HL-60 (cell line): ENCODE measurements around the gene COX8C.

Experiments used
- TF ChIP-seq, protein P1 (sequence below): IDR thresholded peaks from one replicate; pipeline ENCODE4 v1.5.1; 2011; ENCODE audit warnings: low read length, control low read depth, inconsistent platforms; ENCODE audit not compliant: insufficient read depth
- TF ChIP-seq, protein P2 (sequence below): IDR thresholded peaks from 2 replicates; pipeline ENCODE4 v1.6.1; 2012; ENCODE audit warnings: low read depth; ENCODE audit not compliant: insufficient replicate concordance

DNA sequence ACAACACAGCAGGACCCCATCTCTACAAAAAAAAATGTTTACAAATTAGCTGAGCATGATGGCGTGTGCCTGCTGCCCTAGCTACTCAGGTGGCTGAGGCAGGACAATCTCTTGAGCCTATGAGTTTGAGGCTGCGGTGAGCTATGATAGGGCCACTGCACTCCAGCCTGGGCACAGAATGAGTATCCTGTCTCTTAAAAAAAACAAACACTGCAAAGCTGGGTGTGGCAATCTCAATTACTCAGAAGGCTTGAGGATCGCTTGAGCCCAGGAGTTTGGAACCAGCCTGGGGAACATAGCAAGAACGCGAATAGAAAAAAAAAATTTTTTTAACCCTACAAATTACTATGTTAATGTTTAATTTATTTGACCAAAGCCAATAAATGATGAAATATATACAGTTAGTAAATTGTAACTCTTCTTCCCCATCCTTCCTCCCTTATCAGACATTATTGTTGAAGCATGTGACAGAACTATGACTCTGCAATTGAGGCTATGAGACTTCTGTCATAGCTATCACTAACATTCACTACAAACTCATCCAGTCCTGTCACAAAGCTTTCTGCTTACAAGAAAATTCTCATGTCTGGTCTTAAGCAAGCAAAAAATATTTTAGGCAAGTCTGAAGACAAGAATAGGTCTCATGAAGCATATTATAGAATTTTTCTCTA is 23.9 kb upstream of the COX8C start:
- TF ChIP-seq, protein P1, sequence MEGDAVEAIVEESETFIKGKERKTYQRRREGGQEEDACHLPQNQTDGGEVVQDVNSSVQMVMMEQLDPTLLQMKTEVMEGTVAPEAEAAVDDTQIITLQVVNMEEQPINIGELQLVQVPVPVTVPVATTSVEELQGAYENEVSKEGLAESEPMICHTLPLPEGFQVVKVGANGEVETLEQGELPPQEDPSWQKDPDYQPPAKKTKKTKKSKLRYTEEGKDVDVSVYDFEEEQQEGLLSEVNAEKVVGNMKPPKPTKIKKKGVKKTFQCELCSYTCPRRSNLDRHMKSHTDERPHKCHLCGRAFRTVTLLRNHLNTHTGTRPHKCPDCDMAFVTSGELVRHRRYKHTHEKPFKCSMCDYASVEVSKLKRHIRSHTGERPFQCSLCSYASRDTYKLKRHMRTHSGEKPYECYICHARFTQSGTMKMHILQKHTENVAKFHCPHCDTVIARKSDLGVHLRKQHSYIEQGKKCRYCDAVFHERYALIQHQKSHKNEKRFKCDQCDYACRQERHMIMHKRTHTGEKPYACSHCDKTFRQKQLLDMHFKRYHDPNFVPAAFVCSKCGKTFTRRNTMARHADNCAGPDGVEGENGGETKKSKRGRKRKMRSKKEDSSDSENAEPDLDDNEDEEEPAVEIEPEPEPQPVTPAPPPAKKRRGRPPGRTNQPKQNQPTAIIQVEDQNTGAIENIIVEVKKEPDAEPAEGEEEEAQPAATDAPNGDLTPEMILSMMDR, result no peak
- TF ChIP-seq, protein P2, sequence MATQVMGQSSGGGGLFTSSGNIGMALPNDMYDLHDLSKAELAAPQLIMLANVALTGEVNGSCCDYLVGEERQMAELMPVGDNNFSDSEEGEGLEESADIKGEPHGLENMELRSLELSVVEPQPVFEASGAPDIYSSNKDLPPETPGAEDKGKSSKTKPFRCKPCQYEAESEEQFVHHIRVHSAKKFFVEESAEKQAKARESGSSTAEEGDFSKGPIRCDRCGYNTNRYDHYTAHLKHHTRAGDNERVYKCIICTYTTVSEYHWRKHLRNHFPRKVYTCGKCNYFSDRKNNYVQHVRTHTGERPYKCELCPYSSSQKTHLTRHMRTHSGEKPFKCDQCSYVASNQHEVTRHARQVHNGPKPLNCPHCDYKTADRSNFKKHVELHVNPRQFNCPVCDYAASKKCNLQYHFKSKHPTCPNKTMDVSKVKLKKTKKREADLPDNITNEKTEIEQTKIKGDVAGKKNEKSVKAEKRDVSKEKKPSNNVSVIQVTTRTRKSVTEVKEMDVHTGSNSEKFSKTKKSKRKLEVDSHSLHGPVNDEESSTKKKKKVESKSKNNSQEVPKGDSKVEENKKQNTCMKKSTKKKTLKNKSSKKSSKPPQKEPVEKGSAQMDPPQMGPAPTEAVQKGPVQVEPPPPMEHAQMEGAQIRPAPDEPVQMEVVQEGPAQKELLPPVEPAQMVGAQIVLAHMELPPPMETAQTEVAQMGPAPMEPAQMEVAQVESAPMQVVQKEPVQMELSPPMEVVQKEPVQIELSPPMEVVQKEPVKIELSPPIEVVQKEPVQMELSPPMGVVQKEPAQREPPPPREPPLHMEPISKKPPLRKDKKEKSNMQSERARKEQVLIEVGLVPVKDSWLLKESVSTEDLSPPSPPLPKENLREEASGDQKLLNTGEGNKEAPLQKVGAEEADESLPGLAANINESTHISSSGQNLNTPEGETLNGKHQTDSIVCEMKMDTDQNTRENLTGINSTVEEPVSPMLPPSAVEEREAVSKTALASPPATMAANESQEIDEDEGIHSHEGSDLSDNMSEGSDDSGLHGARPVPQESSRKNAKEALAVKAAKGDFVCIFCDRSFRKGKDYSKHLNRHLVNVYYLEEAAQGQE, result no peak
